PC-3 (cell line): ENCODE data around the gene IRF2. TPM values are rescaled to one million over a fixed set of nuclear protein-coding genes. Genes with fewer than 3 reads are reported as not detected.

Experiments used
- ATAC-seq: fragments of 200-7000 bp; cut with Tn5 transposase; 2 replicates; pipeline ENCODE4 v1.9.1; 2020; ENCODE audit warnings: mild to moderate bottlenecking, moderate library complexity
- BruUV-seq: library from RNA; stranded (reverse); fragments of 400-500 nt; replicated peaks from 2 replicates; lab custom pipeline; 2021; lab: Mats Ljungman, UMichigan
- CTCF ChIA-PET: fragments of 300-600 bp; sonication (Branson Sonifier 250); formaldehyde crosslinking; loops from one replicate; lab custom pipeline; 2022; ENCODE audit warnings: antibody characterized with exemption; lab: Charles Lee
- POLR2A ChIA-PET: fragments of 300-600 bp; sonication (Branson Sonifier 250); formaldehyde crosslinking; loops from one replicate; lab custom pipeline; 2022; ENCODE audit warnings: antibody characterized with exemption; ENCODE audit not compliant: unreplicated experiment; lab: Charles Lee
- DNase-seq: peaks from one replicate; pipeline ENCODE4 v3.0.0-alpha.2; 2015
- H2AFZ ChIP-seq: fragments of 300-600 bp; sonication (generic); 2 replicates; pipeline ENCODE4 v1.6.0; 2016; ENCODE audit warnings: antibody characterized with exemption, low read length
- H3F3A ChIP-seq: fragments of 300-600 bp; sonication (generic); one replicate; pipeline ENCODE4 v1.6.0; 2017; ENCODE audit warnings: antibody characterized with exemption, low read length, control low read depth, mild to moderate bottlenecking; ENCODE audit not compliant: unreplicated experiment
- H3K27ac ChIP-seq: fragments of 300-600 bp; sonication (generic); 2 replicates; pipeline ENCODE4 v1.5.1; 2016; ENCODE audit warnings: mild to moderate bottlenecking, low read length
- H3K27me3 ChIP-seq: fragments of 300-600 bp; sonication (generic); 2 replicates; pipeline ENCODE4 v1.6.1; 2016; ENCODE audit warnings: low read length, mixed read lengths
- H3K36me3 ChIP-seq: fragments of 300-600 bp; sonication (generic); 2 replicates; pipeline ENCODE4 v1.6.1; 2016; ENCODE audit warnings: low read depth, mixed run types, low read length, mixed read lengths
- H3K4me1 ChIP-seq: fragments of 300-600 bp; sonication (generic); 2 replicates; pipeline ENCODE4 v1.5.1; 2016; ENCODE audit warnings: low read length; ENCODE audit not compliant: insufficient read depth
- H3K4me2 ChIP-seq: fragments of 300-600 bp; sonication (generic); 2 replicates; pipeline ENCODE4 v1.6.0; 2016; ENCODE audit warnings: low read length
- H3K4me3 ChIP-seq: fragments of 300-600 bp; sonication (generic); 2 replicates; pipeline ENCODE4 v1.5.1; 2016; ENCODE audit warnings: mild to moderate bottlenecking, low read length, mixed read lengths
- H3K79me2 ChIP-seq: fragments of 300-600 bp; sonication (generic); 2 replicates; pipeline ENCODE4 v1.6.1; 2017; ENCODE audit warnings: low read length, mixed read lengths
- H3K9ac ChIP-seq: fragments of 300-600 bp; sonication (generic); 2 replicates; pipeline ENCODE4 v1.6.0; 2016; ENCODE audit warnings: mild to moderate bottlenecking, low read length
- H3K9me2 ChIP-seq: fragments of 300-600 bp; sonication (generic); replicated peaks from 2 replicates; pipeline ENCODE4 v1.6.1; 2016; ENCODE audit warnings: mixed run types, low read length, mixed read lengths
- H3K9me3 ChIP-seq: fragments of 300-600 bp; sonication (generic); 2 replicates; pipeline ENCODE4 v1.6.1; 2016; ENCODE audit warnings: low read length, mixed read lengths
- H4K20me1 ChIP-seq: fragments of 300-600 bp; sonication (generic); 2 replicates; pipeline ENCODE4 v1.6.1; 2016; ENCODE audit warnings: low read length, mixed read lengths
- EZH2 ChIP-seq: fragments of 300-600 bp; sonication (generic); IDR thresholded peaks from one replicate; pipeline ENCODE4 v1.6.1; 2017; ENCODE audit warnings: antibody characterized with exemption, mild to moderate bottlenecking, low read length; ENCODE audit not compliant: unreplicated experiment
- EZH2phosphoT487 ChIP-seq: fragments of 300-600 bp; sonication (generic); IDR thresholded peaks from 2 replicates; pipeline ENCODE4 v1.6.1; 2018; ENCODE audit warnings: mild to moderate bottlenecking, antibody characterized with exemption, low read length, borderline replicate concordance
- intact Hi-C: fragments of 100-400 bp; cut with micrococcal nuclease; formaldehyde crosslinking; loops from 2 replicates; pipeline ENCODE4 v1.9.0; 2023
- total RNA-seq: library from RNA; depleted of rRNA; stranded (reverse); fragments of >200 nt; gene quantifications from 2 replicates; pipeline ENCODE4 v1.2.3, GENCODE V29; 2014
- TF ChIP-seq, protein P1 (sequence below): fragments of 300-600 bp; sonication (generic); conservative IDR thresholded peaks from 2 replicates; pipeline ENCODE4 v1.5.1; 2017; ENCODE audit warnings: antibody characterized with exemption, low read depth, mild to moderate bottlenecking, low read length

Gene IRF2
- total RNA-seq, 1 experiment from 2014 or later: 7.7 TPM

DNA sequence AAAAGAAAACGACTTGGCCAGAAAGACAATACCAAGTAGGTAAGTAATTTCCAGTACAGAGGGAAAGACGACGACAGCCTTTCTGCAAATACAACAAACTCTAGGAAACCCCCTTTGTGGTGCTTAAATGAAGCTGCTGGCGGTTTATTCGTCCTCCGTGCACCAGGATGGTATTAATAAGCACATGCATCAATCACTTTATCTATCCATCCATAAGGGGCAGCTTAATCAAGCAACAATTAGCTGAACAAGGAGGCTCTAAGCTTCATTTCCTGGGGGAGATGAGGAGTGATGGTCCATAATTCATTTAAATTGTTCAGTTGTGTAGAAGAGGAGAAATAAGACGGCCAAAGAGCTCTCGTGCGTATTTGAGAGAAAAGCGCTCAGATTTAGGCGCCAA, 26.2 kb downstream of the IRF2 start:
- ATAC-seq (no peak), DNase-seq (no peak)
- ChIA-PET POLR2A (no interaction called here), CTCF (no interaction called here)
- no peaks in the 10 kb centered on the region for H3K36me3 ChIP-seq
- H3K9me3 ChIP-seq: no peaks in the 10 kb centered on the region
- H4K20me1 ChIP-seq: no peaks in the 10 kb centered on the region
- no peaks in the 10 kb centered on the region for H3F3A ChIP-seq
- no peak overlapping the region for H2AFZ ChIP-seq
- BruUV-seq: no TSS peak
- no peak overlapping the region for H3K9ac ChIP-seq
- no peak overlapping the region for H3K27ac ChIP-seq
- no peaks in the 10 kb centered on the region for H3K27me3 ChIP-seq
- no peak overlapping the region for H3K4me3 ChIP-seq
- no peaks in the 10 kb centered on the region for H3K9me2 ChIP-seq
- no peak overlapping the region for H3K4me2 ChIP-seq
- TF ChIP-seq EZH2 (no peak), EZH2phosphoT487 (no peak)
- TF ChIP-seq, protein P1, sequence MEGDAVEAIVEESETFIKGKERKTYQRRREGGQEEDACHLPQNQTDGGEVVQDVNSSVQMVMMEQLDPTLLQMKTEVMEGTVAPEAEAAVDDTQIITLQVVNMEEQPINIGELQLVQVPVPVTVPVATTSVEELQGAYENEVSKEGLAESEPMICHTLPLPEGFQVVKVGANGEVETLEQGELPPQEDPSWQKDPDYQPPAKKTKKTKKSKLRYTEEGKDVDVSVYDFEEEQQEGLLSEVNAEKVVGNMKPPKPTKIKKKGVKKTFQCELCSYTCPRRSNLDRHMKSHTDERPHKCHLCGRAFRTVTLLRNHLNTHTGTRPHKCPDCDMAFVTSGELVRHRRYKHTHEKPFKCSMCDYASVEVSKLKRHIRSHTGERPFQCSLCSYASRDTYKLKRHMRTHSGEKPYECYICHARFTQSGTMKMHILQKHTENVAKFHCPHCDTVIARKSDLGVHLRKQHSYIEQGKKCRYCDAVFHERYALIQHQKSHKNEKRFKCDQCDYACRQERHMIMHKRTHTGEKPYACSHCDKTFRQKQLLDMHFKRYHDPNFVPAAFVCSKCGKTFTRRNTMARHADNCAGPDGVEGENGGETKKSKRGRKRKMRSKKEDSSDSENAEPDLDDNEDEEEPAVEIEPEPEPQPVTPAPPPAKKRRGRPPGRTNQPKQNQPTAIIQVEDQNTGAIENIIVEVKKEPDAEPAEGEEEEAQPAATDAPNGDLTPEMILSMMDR: no peak
- intact Hi-C loops: no loop called here
- peaks cover 31% of the 10 kb centered on the region for H3K79me2 ChIP-seq
- peaks cover 14% of the 10 kb centered on the region; the same call in 1 of the 2 replicates for H3K4me1 ChIP-seq

DNA sequence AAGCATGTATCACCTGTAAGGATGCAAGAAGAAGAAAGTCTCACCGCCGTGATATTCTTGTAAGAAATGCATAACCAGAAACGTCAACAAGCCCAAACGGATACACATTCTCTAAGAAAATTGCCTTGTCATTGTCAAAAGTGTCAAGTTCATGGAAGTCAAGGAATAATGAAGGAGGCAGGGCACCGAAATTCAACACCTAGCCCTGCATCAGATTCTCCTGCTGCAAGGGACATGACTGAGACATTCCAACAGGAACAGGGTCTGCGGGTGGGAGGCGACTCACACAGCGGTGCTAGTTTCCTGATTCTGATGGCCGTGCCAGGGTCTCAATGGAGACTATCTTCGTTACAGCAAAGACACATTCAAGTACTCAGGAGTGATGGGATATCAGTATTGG, 26.7 kb downstream of the IRF2 start:
- peaks cover 30% of the 10 kb centered on the region for H3K79me2 ChIP-seq
- CTCF ChIA-PET: no interaction called here
- intact Hi-C loops: no loop called here
- no peak overlapping the region for H3K4me3 ChIP-seq
- H3K9ac ChIP-seq: no peak overlapping the region
- no peaks in the 10 kb centered on the region for H4K20me1 ChIP-seq
- H3K27ac ChIP-seq: no peak overlapping the region
- POLR2A ChIA-PET: no interaction called here
- ATAC-seq (no peak), DNase-seq (no peak)
- TF ChIP-seq EZH2: no peak
- no peak for TF ChIP-seq EZH2phosphoT487
- TF ChIP-seq, protein P1: no peak
- BruUV-seq: no TSS peak
- no peaks in the 10 kb centered on the region for H3K9me3 ChIP-seq
- no peaks in the 10 kb centered on the region for H3F3A ChIP-seq
- H3K27me3 ChIP-seq: no peaks in the 10 kb centered on the region
- no peak overlapping the region for H3K4me2 ChIP-seq
- H3K4me1 ChIP-seq: peaks cover 11% of the 10 kb centered on the region; the same call in 1 of the 2 replicates
- H3K9me2 ChIP-seq: no peaks in the 10 kb centered on the region
- H2AFZ ChIP-seq: no peak overlapping the region
- H3K36me3 ChIP-seq: no peaks in the 10 kb centered on the region

DNA sequence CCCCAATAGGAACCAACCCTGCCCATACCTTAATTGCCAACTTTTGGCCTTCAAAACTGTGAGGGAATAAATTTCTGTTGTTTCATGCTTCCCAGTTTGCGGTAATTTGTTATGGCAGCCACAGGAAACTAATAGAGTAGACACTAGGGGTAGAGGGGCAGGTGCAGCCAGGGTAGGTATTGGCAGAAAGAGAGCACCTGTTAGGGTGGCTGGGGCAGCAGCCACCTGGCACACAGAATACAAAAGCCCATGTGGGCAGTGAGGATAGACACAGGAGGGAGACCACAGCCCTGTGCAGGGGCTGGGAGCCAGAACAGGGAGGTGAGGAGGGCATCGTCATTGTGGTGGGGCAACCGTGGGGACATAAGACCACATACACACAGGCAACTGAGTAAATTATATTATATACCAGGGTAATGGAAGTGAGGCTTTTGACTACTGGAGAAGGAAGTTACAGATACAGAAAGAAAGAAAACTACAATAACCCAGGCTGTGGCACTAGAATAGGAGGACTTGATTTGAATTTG, 28.2 kb downstream of the IRF2 start:
- Histone ChIP-seq H3K4me3 (no peak overlapping the region), H3K9me2 (no peaks in the 10 kb centered on the region), H3K36me3 (no peaks in the 10 kb centered on the region), H3K9ac (no peak overlapping the region), H2AFZ (no peak overlapping the region), H3K9me3 (no peaks in the 10 kb centered on the region), H3K27ac (no peak overlapping the region), H3K4me1 (peaks cover 11% of the 10 kb centered on the region; the same call in 1 of the 2 replicates), H3K79me2 (peaks cover 21% of the 10 kb centered on the region), H4K20me1 (no peaks in the 10 kb centered on the region), H3F3A (no peaks in the 10 kb centered on the region), H3K27me3 (no peaks in the 10 kb centered on the region), H3K4me2 (no peak overlapping the region)
- CTCF ChIA-PET: no interaction called here
- intact Hi-C loops: no loop called here
- no peak for ATAC-seq
- POLR2A ChIA-PET: no interaction called here
- no TSS peak for BruUV-seq
- DNase-seq: no peak
- TF ChIP-seq, protein P1: no peak
- TF ChIP-seq EZH2phosphoT487 (no peak), EZH2 (no peak)
